A673 (cell line): ENCODE results near the gene LRRC32. TPM values are rescaled to one million over a fixed set of nuclear protein-coding genes. Genes with fewer than 3 reads are reported as not detected.

Experiments
- BruUV-seq: library from RNA; stranded (reverse); fragments of 400-500 nt; replicated peaks from 2 replicates; lab custom pipeline; 2021; lab: Mats Ljungman, UMichigan
- CTCF ChIA-PET: fragments of 300-600 bp; sonication (Branson Sonifier 250); formaldehyde crosslinking; loops from one replicate; lab custom pipeline; 2022; ENCODE audit warnings: antibody characterized with exemption; lab: Charles Lee
- POLR2A ChIA-PET: fragments of 300-600 bp; sonication (Branson Sonifier 250); formaldehyde crosslinking; loops from one replicate; lab custom pipeline; 2022; ENCODE audit warnings: antibody characterized with exemption; ENCODE audit not compliant: low non-redundant PET; lab: Charles Lee
- DNase-seq: peaks from one replicate; pipeline ENCODE4 v3.0.0-alpha.2; 2015; ENCODE audit warnings: low spot score
- H3K27ac ChIP-seq: fragments of 200-600 bp; sonication (generic); 2 replicates; pipeline ENCODE4 v1.5.1; 2016; ENCODE audit warnings: mixed run types, low read depth, mild to moderate bottlenecking, mixed read lengths, antibody characterized with exemption, low read length; ENCODE audit not compliant: poor library complexity, severe bottlenecking
- H3K27me3 ChIP-seq: fragments of 200-600 bp; sonication (generic); replicated peaks from 2 replicates; pipeline ENCODE4 v1.6.1; 2017; ENCODE audit warnings: mixed run types, low read depth, mild to moderate bottlenecking, mixed read lengths, antibody characterized with exemption, low read length; ENCODE audit not compliant: insufficient read depth, poor library complexity
- H3K36me3 ChIP-seq: fragments of 200-600 bp; sonication (generic); 2 replicates; pipeline ENCODE4 v1.6.1; 2016; ENCODE audit warnings: mixed run types, mild to moderate bottlenecking, mixed read lengths, antibody characterized with exemption, low read length; ENCODE audit not compliant: insufficient read depth, poor library complexity, severe bottlenecking
- H3K4me1 ChIP-seq: fragments of 200-600 bp; sonication (generic); 2 replicates; pipeline ENCODE4 v1.6.1; 2017; ENCODE audit warnings: mixed run types, mild to moderate bottlenecking, mixed read lengths, antibody characterized with exemption, low read length; ENCODE audit not compliant: insufficient read depth, poor library complexity, severe bottlenecking
- H3K4me3 ChIP-seq: fragments of 200-600 bp; sonication (generic); 2 replicates; pipeline ENCODE4 v1.5.1; 2016; ENCODE audit warnings: low read depth, mixed run types, mild to moderate bottlenecking, mixed read lengths, low read length; ENCODE audit not compliant: poor library complexity, severe bottlenecking
- H3K9me3 ChIP-seq: fragments of 200-600 bp; sonication (generic); 2 replicates; pipeline ENCODE4 v1.6.1; 2016; ENCODE audit warnings: mixed run types, low read depth, mild to moderate bottlenecking, mixed read lengths, antibody characterized with exemption, low read length; ENCODE audit not compliant: poor library complexity, severe bottlenecking
- EZH2 ChIP-seq: fragments of 200-600 bp; sonication (generic); IDR thresholded peaks from 2 replicates; pipeline ENCODE4 v1.6.1; 2017; ENCODE audit warnings: borderline replicate concordance, low read depth, mild to moderate bottlenecking, mixed read lengths, antibody characterized with exemption, low read length; ENCODE audit not compliant: poor library complexity, severe bottlenecking
- intact Hi-C: fragments of 100-400 bp; cut with micrococcal nuclease; formaldehyde crosslinking; loops from one replicate; pipeline ENCODE4 v1.10.0; 2022; ENCODE audit not compliant: unreplicated experiment
- total RNA-seq: library from RNA; stranded (reverse); gene quantifications from 2 replicates; pipeline ENCODE4 v1.2.3, GENCODE V29; 2021
- TF ChIP-seq, protein P1 (sequence below): fragments of 300-800, 200-600 bp; sonication (generic); conservative IDR thresholded peaks from 2 replicates; pipeline ENCODE4 v1.5.1; 2017; ENCODE audit warnings: low read depth, mild to moderate bottlenecking, antibody characterized with exemption, low read length, moderate library complexity, mixed read lengths

Gene LRRC32
- total RNA-seq, 1 experiment from 2014 or later: not detected

DNA sequence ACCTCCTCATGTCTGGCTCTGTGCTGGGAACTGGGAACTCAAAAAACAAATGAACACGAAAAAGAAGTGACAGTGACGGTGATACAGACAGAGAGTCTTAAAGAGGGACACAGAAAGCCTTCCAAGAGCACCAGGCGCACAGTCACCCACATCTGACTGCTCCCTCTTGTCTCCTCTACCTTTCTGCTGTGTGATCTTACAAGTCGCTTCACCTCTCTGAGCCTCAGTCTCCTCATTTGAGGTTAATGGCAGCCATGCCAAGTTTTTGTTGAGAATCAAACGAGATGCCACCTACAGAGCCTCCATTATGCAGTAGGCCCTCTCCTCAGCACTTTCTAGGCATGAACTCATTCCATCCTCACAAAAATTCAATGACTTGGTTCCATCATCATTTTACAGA, 3.7 kb downstream of the LRRC32 start:
- peaks cover 8% of the 10 kb centered on the region for H3K27me3 ChIP-seq
- H3K4me1 ChIP-seq: no peaks in the 10 kb centered on the region
- intact Hi-C loops: no loop called here
- TF ChIP-seq EZH2: no peak
- TF ChIP-seq, protein P1, sequence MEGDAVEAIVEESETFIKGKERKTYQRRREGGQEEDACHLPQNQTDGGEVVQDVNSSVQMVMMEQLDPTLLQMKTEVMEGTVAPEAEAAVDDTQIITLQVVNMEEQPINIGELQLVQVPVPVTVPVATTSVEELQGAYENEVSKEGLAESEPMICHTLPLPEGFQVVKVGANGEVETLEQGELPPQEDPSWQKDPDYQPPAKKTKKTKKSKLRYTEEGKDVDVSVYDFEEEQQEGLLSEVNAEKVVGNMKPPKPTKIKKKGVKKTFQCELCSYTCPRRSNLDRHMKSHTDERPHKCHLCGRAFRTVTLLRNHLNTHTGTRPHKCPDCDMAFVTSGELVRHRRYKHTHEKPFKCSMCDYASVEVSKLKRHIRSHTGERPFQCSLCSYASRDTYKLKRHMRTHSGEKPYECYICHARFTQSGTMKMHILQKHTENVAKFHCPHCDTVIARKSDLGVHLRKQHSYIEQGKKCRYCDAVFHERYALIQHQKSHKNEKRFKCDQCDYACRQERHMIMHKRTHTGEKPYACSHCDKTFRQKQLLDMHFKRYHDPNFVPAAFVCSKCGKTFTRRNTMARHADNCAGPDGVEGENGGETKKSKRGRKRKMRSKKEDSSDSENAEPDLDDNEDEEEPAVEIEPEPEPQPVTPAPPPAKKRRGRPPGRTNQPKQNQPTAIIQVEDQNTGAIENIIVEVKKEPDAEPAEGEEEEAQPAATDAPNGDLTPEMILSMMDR: no peak
- no peaks in the 10 kb centered on the region for H3K9me3 ChIP-seq
- ChIA-PET POLR2A (no interaction called here), CTCF (no interaction called here)
- H3K4me3 ChIP-seq: no peak overlapping the region
- no TSS peak for BruUV-seq
- H3K36me3 ChIP-seq: no peaks in the 10 kb centered on the region
- no peak for DNase-seq
- H3K27ac ChIP-seq: no peak overlapping the region

DNA sequence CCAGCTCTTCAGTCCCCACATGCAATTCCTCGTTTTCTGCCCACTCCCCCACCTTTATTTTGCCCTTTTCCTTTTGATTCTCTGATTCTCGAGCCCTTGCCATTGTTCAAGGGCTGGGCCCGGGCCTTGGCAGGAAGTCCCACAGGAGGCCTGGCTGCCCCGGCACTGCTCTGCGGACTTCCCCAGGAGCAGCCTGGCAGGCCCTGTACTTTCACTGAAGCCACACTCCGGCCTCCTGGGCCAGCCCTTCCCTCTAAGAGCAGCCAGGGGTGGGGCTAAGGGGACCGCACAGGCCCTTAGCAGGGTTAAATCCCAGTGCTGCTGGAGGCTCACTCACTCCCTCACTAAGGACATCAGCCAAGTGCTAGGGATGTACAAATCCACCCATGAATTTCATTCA, 4.1 kb downstream of the LRRC32 start:
- peaks cover 8% of the 10 kb centered on the region for H3K27me3 ChIP-seq
- DNase-seq: no peak
- no peak for TF ChIP-seq EZH2
- TF ChIP-seq, protein P1: no peak
- CTCF ChIA-PET: no interaction called here
- POLR2A ChIA-PET: no interaction called here
- intact Hi-C loops: no loop called here
- H3K4me3 ChIP-seq: no peak overlapping the region
- H3K27ac ChIP-seq: no peak overlapping the region
- H3K36me3 ChIP-seq: no peaks in the 10 kb centered on the region
- H3K4me1 ChIP-seq: no peaks in the 10 kb centered on the region
- no peaks in the 10 kb centered on the region for H3K9me3 ChIP-seq
- BruUV-seq: no TSS peak

DNA sequence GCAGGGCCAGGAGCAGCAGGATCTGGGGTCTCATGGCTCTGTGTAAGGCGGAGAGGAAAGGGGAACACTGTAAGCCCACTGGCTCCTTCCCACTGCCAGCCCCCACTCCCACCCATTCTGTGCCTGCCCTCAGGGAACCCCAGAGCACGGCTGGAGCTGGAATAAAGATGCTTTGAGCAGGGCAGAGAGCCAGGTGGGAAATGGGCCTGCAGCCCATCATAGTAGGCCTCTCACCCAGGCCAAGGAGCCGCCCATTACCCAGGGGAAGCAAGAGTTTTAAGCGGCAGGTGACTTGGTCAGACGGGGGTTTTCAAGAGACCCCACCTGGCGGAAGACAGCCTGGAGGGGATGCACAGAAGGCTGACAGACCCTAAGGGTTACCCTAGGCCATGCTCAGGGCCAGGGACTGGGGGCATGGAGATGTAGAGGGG, 4.6 kb downstream of the LRRC32 start:
- Histone ChIP-seq H3K27me3 (peaks cover 8% of the 10 kb centered on the region), H3K4me3 (no peak overlapping the region), H3K9me3 (no peaks in the 10 kb centered on the region), H3K27ac (no peak overlapping the region), H3K4me1 (no peaks in the 10 kb centered on the region), H3K36me3 (no peaks in the 10 kb centered on the region)
- no peak for DNase-seq
- POLR2A ChIA-PET: no interaction called here
- BruUV-seq: no TSS peak
- intact Hi-C loops: no loop called here
- CTCF ChIA-PET: no interaction called here
- TF ChIP-seq, protein P1: no peak
- no peak for TF ChIP-seq EZH2
